H1 (cell line): ENCODE data around the gene CDK3. TPM values are rescaled to one million over a fixed set of nuclear protein-coding genes. Genes with fewer than 3 reads are reported as not detected.

Experiments
- CTCF ChIA-PET: fragments of 300-600 bp; sonication (Branson Sonifier 250); formaldehyde crosslinking; loops from one replicate; lab custom pipeline; 2021; ENCODE audit not compliant: partially characterized antibody; lab: Charles Lee
- POLR2A ChIA-PET: fragments of 300-600 bp; sonication (Branson Sonifier 250); formaldehyde crosslinking; loops from one replicate; lab custom pipeline; 2021; ENCODE audit warnings: inconsistent platforms; ENCODE audit not compliant: partially characterized antibody; lab: Charles Lee
- DNase-seq, 2 experiments: peaks; one replicate each; pipeline versions ENCODE4 v3.0.0 to v3.0.0-alpha.2; 2010 to 2022; ENCODE audit warnings: low spot score in 2 of 2, low read depth in 1 of 2, mixed read lengths in 1 of 2
- FAIRE-seq: peaks from 2 replicates; lab custom pipeline; 2011; peaks lifted over from hg19 to GRCh38; lab: Jason Lieb, UNC
- H2AFZ ChIP-seq: 2 replicates; pipeline ENCODE4 v1.8.1; 2012; ENCODE audit warnings: low read length, inconsistent platforms
- H2AK5ac ChIP-seq: 2 replicates; pipeline ENCODE4 v1.6.1; 2013; ENCODE audit warnings: low read depth, low read length
- H2BK120ac ChIP-seq: replicated peaks from 2 replicates; pipeline ENCODE3; 2013; ENCODE audit warnings: low read depth, low read length, inconsistent platforms
- H2BK12ac ChIP-seq: 2 replicates; pipeline ENCODE4 v1.6.1; 2013; ENCODE audit warnings: low read depth, low read length
- H2BK15ac ChIP-seq: 2 replicates; pipeline ENCODE4 v1.6.1; 2013; ENCODE audit warnings: low read length
- H2BK20ac ChIP-seq: 2 replicates; pipeline ENCODE4 v1.6.1; 2013; ENCODE audit warnings: low read length
- H2BK5ac ChIP-seq: 2 replicates; pipeline ENCODE4 v1.6.1; 2013; ENCODE audit warnings: low read depth, low read length
- H3K14ac ChIP-seq: 2 replicates; pipeline ENCODE4 v1.6.1; 2013; ENCODE audit warnings: inconsistent platforms; ENCODE audit not compliant: insufficient read length
- H3K18ac ChIP-seq: 2 replicates; pipeline ENCODE4 v1.6.1; 2013; ENCODE audit warnings: low read length; ENCODE audit errors: extremely low read depth
- H3K23ac ChIP-seq: 2 replicates; pipeline ENCODE4 v1.6.1; 2013; ENCODE audit warnings: inconsistent platforms; ENCODE audit not compliant: insufficient read length
- H3K23me2 ChIP-seq: 2 replicates; pipeline ENCODE4 v1.6.1; 2013; ENCODE audit warnings: low read depth, low read length
- H3K27ac ChIP-seq: 2 replicates; pipeline ENCODE4 v1.6.1; 2011; ENCODE audit warnings: low read depth, low read length, inconsistent platforms
- H3K27me3 ChIP-seq, 4 experiments: replicated peaks in 1 of 4; 1 replicate in 1 of 4; 2 replicates in 3 of 4; pipeline versions ENCODE4 v1.6.1 to v1.8.1; 2011 to 2013; ENCODE audit warnings: low read length in 3 of 4, mild to moderate bottlenecking in 3 of 4, inconsistent platforms in 2 of 4, mixed read lengths in 2 of 4, moderate library complexity in 1 of 4; ENCODE audit not compliant: control insufficient read depth in 3 of 4, insufficient read depth in 3 of 4; ENCODE audit errors: extremely low read depth in 1 of 4
- H3K36me3 ChIP-seq, 4 experiments: 2 replicates each; pipeline versions ENCODE4 v1.6.1 to v1.8.1; 2011 to 2013; ENCODE audit warnings: mild to moderate bottlenecking in 4 of 4, low read length in 3 of 4, moderate library complexity in 2 of 4, control low read depth in 1 of 4, inconsistent platforms in 1 of 4; ENCODE audit not compliant: insufficient read depth in 4 of 4, control insufficient read depth in 2 of 4
- H3K4ac ChIP-seq: replicated peaks from 2 replicates; pipeline ENCODE3; 2013; ENCODE audit warnings: low read length, low read depth, mixed read lengths, inconsistent platforms; ENCODE audit not compliant: insufficient read length
- H3K4me1 ChIP-seq, 4 experiments: replicated peaks in 1 of 4; 1 replicate in 1 of 4; 2 replicates in 3 of 4; pipeline versions ENCODE4 v1.6.1 to v1.8.1; 2011 to 2013; ENCODE audit warnings: low read length in 3 of 4, inconsistent platforms in 2 of 4, mixed read lengths in 1 of 4; ENCODE audit not compliant: insufficient read depth in 4 of 4, control insufficient read depth in 3 of 4
- H3K4me2 ChIP-seq, 2 experiments: 2 replicates each; pipeline versions ENCODE4 v1.6.1 to v1.8.1; 2011 to 2013; ENCODE audit warnings: low read depth in 2 of 2, low read length in 2 of 2, control low read depth in 1 of 2, inconsistent platforms in 1 of 2, mild to moderate bottlenecking in 1 of 2; ENCODE audit not compliant: insufficient read depth in 1 of 2
- H3K4me3 ChIP-seq, 4 experiments: fragments of 200-600, 300-600 bp in 1 of 4; sonication (generic), shearing (Covaris generic), sonication (Bioruptor Twin) in 1 of 4; 2 replicates each; pipeline versions ENCODE4 v1.5.1 to v1.8.1; 2011 to 2016; ENCODE audit warnings: low read length in 4 of 4, low read depth in 3 of 4, control low read depth in 2 of 4, inconsistent platforms in 2 of 4, mild to moderate bottlenecking in 2 of 4, mixed read lengths in 1 of 4, moderate library complexity in 1 of 4; ENCODE audit not compliant: insufficient read depth in 2 of 4; ENCODE audit errors: extremely low read depth in 1 of 4
- H3K56ac ChIP-seq: replicated peaks from 2 replicates; pipeline ENCODE3; 2013; ENCODE audit warnings: low read depth, mild to moderate bottlenecking, mixed read lengths, low read length, inconsistent platforms; ENCODE audit not compliant: insufficient read length
- H3K79me1 ChIP-seq: 2 replicates; pipeline ENCODE4 v1.6.1; 2013; ENCODE audit warnings: low read depth, low read length, control low read depth
- H3K79me2 ChIP-seq, 2 experiments: 2 replicates each; pipeline versions ENCODE4 v1.6.1 to v1.8.1; 2012 to 2013; ENCODE audit warnings: low read length in 2 of 2, mild to moderate bottlenecking in 2 of 2, inconsistent platforms in 1 of 2; ENCODE audit not compliant: insufficient read depth in 2 of 2, control insufficient read depth in 1 of 2
- H3K9ac ChIP-seq, 4 experiments: replicated peaks in 1 of 4; 1 replicate in 1 of 4; 2 replicates in 3 of 4; pipeline versions ENCODE4 v1.6.1 to v1.8.1; 2011 to 2013; ENCODE audit warnings: low read depth in 3 of 4, low read length in 3 of 4, control low read depth in 2 of 4, mild to moderate bottlenecking in 2 of 4, moderate library complexity in 2 of 4, inconsistent platforms in 1 of 4; ENCODE audit errors: extremely low read depth in 1 of 4
- H3K9me3 ChIP-seq, 2 experiments: 2 replicates each; pipeline versions ENCODE4 v1.6.1 to v1.8.1; 2012 to 2013; ENCODE audit warnings: mild to moderate bottlenecking in 2 of 2, moderate library complexity in 2 of 2, control low read depth in 1 of 2, inconsistent platforms in 1 of 2, low read depth in 1 of 2, low read length in 1 of 2, mixed read lengths in 1 of 2; ENCODE audit not compliant: insufficient read depth in 2 of 2
- H4K20me1 ChIP-seq, 2 experiments: replicated peaks in 1 of 2; 2 replicates each; pipeline versions ENCODE3 to v1.8.1; 2011 to 2013; ENCODE audit warnings: inconsistent platforms in 2 of 2, low read length in 2 of 2, mild to moderate bottlenecking in 1 of 2; ENCODE audit not compliant: insufficient read depth in 2 of 2, control insufficient read depth in 1 of 2
- H4K5ac ChIP-seq: 2 replicates; pipeline ENCODE4 v1.6.1; 2013; ENCODE audit warnings: low read length, low read depth, mixed read lengths, inconsistent platforms; ENCODE audit not compliant: insufficient read length
- H4K8ac ChIP-seq: 2 replicates; pipeline ENCODE4 v1.8.0; 2013; ENCODE audit warnings: mild to moderate bottlenecking, moderate library complexity, low read length, inconsistent platforms; ENCODE audit not compliant: insufficient read depth; ENCODE audit errors: extremely low read depth
- H4K91ac ChIP-seq: replicated peaks from 2 replicates; pipeline ENCODE3; 2013; ENCODE audit warnings: low read length, mixed read lengths, inconsistent platforms; ENCODE audit not compliant: insufficient read length
- BACH1 ChIP-seq: IDR thresholded peaks from 2 replicates; pipeline ENCODE4 v1.6.1; 2012; ENCODE audit warnings: low read length, improper control_type of control experiment
- BRCA1 ChIP-seq: IDR thresholded peaks from 2 replicates; pipeline ENCODE4 v1.6.1; 2012; ENCODE audit warnings: low read depth, low read length, improper control_type of control experiment
- KDM1A ChIP-seq: fragments of 200-600, 300-600 bp; sonication (generic); IDR thresholded peaks from 2 replicates; pipeline ENCODE4 v1.7.1; 2016; ENCODE audit warnings: mild to moderate bottlenecking, low read length, borderline replicate concordance
- KDM4A ChIP-seq: IDR thresholded peaks from one replicate; pipeline ENCODE4 v1.7.1; 2012; ENCODE audit warnings: low read depth, mild to moderate bottlenecking, moderate library complexity, low read length, inconsistent platforms; ENCODE audit not compliant: severe bottlenecking
- MAFK ChIP-seq: IDR thresholded peaks from 2 replicates; pipeline ENCODE4 v1.6.1; 2012; ENCODE audit warnings: low read depth, mild to moderate bottlenecking, improper control_type of control experiment, low read length
- TCF12 ChIP-seq: IDR thresholded peaks from 2 replicates; pipeline ENCODE4 v1.6.1; 2011; ENCODE audit warnings: low read depth, mild to moderate bottlenecking, low read length
- USF2 ChIP-seq: IDR thresholded peaks from 2 replicates; pipeline ENCODE4 v1.6.1; 2011; ENCODE audit warnings: low read length, improper control_type of control experiment
- WGBS, 2 experiments: shearing (Covaris generic) in 1 of 2; methylation state at CpG; one replicate each; pipeline versions ENCODE4 v1.1.6 to v1.1.7; 2013 to 2015; ENCODE audit warnings: low lambda C conversion rate in 2 of 2, mixed read lengths in 2 of 2, inconsistent platforms in 1 of 2, low coverage in 1 of 2, missing lambda C conversion rate in 1 of 2; ENCODE audit not compliant: insufficient replicate concordance in 2 of 2, insufficient coverage in 1 of 2, insufficient read length in 1 of 2; ENCODE audit errors: extremely low coverage in 1 of 2, missing lambda C conversion rate in 1 of 2; 5-methylcytosine and 5-hydroxymethylcytosine counted together
- polyA plus RNA-seq, 7 experiments: library from polyadenylated mRNA; depleted of rRNA in 3 of 7; stranded (reverse) in 5 of 7; unstranded in 2 of 7; fragments of >200 nt in 5 of 7; fragments of 200-250 nt in 2 of 7; gene quantifications; 1 replicate in 5 of 7; 2 replicates in 1 of 7; 4 replicates in 1 of 7; pipeline versions ENCODE4 v1.2.1 to v1.2.3, GENCODE V29; 2011 to 2013; ENCODE audit warnings: missing spikeins in 2 of 7, mixed read lengths in 2 of 7
- total RNA-seq: library from RNA; stranded (reverse); fragmentation: NEBNext Ultra II Directional; extraction: Animal tissue kit (Norgen Biotek cat#: 25700); gene quantifications from 2 replicates; pipeline ENCODE4 v1.2.1, GENCODE V29; 2021

CDK3 gene
- total and polyA plus RNA-seq, 2 of the 8 experiments (the other 6 are each of a cell fraction or from before 2014, with no cell fraction given), result 10.0 to 14.6 TPM

- H3K14ac ChIP-seq, result no peak overlapping the region
- H4K20me1 ChIP-seq, result no peaks in the 10 kb centered on the region
- WGBS, 2 experiments, result 90% methylated on average over 18 of the region's 18 CpGs; no CpG with 5 or more reads in 1 of the 2 experiments
- H3K4me3 ChIP-seq, result peak overlapping the region; percentile 72 to 88 (median 86)
- peaks cover 7 to 18% (median 13%) of the 10 kb centered on the region in 4 experiments for H3K4me1 ChIP-seq
- peak overlapping the region; percentile 98 for H4K8ac ChIP-seq
- H3K23me2 ChIP-seq, result peaks cover 8% of the 10 kb centered on the region; the same call in 1 of the 2 replicates
- no peak overlapping the region for H4K5ac ChIP-seq
- POLR2A ChIA-PET, result interaction anchor here (0.7 to 1.7 kb wide), 9 partner anchors 9 to 200 kb away, joined by 3 to 6 read pairs (median 3); partner anchors contain the start of gene EXOC7
- no peak for DNase-seq
- 0 out of 2 replicates have a peak, but pooled peaks cover 6% of the 10 kb centered on the region for H3K79me1 ChIP-seq
- H3K4ac ChIP-seq, result no peak overlapping the region
- peaks cover 0 to 11% (median 0%) of the 10 kb centered on the region in 4 experiments; a peak in 1 of 8 replicates for H3K36me3 ChIP-seq
- peak overlapping the region; percentile 93; the same call in 1 of the 2 replicates for H3K27ac ChIP-seq
- no peak for FAIRE-seq
- H3K9ac ChIP-seq, result peak overlapping the region in 2 of 4 experiments; percentile 81 to 85; a peak in 3 of 7 replicates
- H4K91ac ChIP-seq, result no peak overlapping the region
- H3K4me2 ChIP-seq, result peak overlapping the region; percentile 92 to 94
- no peak overlapping the region for H2BK20ac ChIP-seq
- TF ChIP-seq KDM1A (0 out of 2 replicates have a peak, but pooled peaks have one; percentile 36), BACH1 (no peak), KDM4A (no peak), USF2 (no peak), BRCA1 (no peak), TCF12 (no peak), MAFK (no peak)
- H2AFZ ChIP-seq, result no peak overlapping the region
- CTCF ChIA-PET, result interaction anchor here (0.6 to 1.8 kb wide), 7 partner anchors 16 to 230 kb away, joined by 3 to 12 read pairs (median 6); partner anchors contain the start of gene CDK3
- H2AK5ac ChIP-seq, result peak overlapping the region; percentile 17; the same call in 1 of the 2 replicates
- no peak overlapping the region for H2BK12ac ChIP-seq
- H3K27me3 ChIP-seq, result no peaks in the 10 kb centered on the region
- H2BK5ac ChIP-seq, result peak overlapping the region; percentile 94; the same call in 1 of the 2 replicates
- peak overlapping the region; percentile 93 for H2BK120ac ChIP-seq
- H3K56ac ChIP-seq, result no peak overlapping the region
- no peak overlapping the region for H3K23ac ChIP-seq
- H2BK15ac ChIP-seq, result no peak overlapping the region
- peaks cover 0 to 38% of the 10 kb centered on the region in 2 experiments; a peak in 3 of 4 replicates for H3K79me2 ChIP-seq
- no peak overlapping the region for H3K18ac ChIP-seq
- H3K9me3 ChIP-seq, result no peaks in the 10 kb centered on the region
Measured at GRCh38 chr17:75980188-75981018, 20.3 kb upstream of the CDK3 start.
